HTR-8/SVneo (cell line): ENCODE measurements around the gene GRIN3A.
"Not testable (repeated sequence)": the region's sequence is repeated elsewhere in the genome, so short reads cannot be mapped to it uniquely, and the experiment has no call there.

Source experiments
- DNase-seq: peaks from one replicate; pipeline ENCODE4 v3.0.0; 2011; ENCODE audit warnings: low spot score, mixed read lengths; ENCODE audit not compliant: insufficient read length
- FAIRE-seq: peaks from 2 replicates; lab custom pipeline; 2011; peaks lifted over from hg19 to GRCh38; lab: Jason Lieb, UNC

Gene GRIN3A

GRCh38 chr9:101636247-101636646 is 102.2 kb downstream of the GRIN3A start:
- no peak for FAIRE-seq
- no peak for DNase-seq

- DNase-seq (no peak), FAIRE-seq (no peak)
These were observed 103.0 kb downstream of the GRIN3A start for GRCh38 chr9:101635473-101635872.

GRCh38 chr9:101634741-101635409 is 103.6 kb downstream of the GRIN3A start:
- DNase-seq (no peak), FAIRE-seq (no peak)

GRCh38 chr9:101632611-101633010 is 105.8 kb downstream of the GRIN3A start:
- FAIRE-seq (no peak), DNase-seq (no peak)

GRCh38 chr9:101631892-101632291 is 106.6 kb downstream of the GRIN3A start:
- no peak for DNase-seq
- FAIRE-seq = no peak

- DNase-seq (no peak), FAIRE-seq (no peak)
These were observed 108.8 kb downstream of the GRIN3A start for GRCh38 chr9:101629636-101630035.

- no peak for DNase-seq
- no peak for FAIRE-seq
These were observed 110.3 kb downstream of the GRIN3A start for GRCh38 chr9:101628173-101628572.

GRCh38 chr9:101626295-101626694 is 112.2 kb downstream of the GRIN3A start:
- DNase-seq (no peak), FAIRE-seq (no peak)

GRCh38 chr9:101625876-101626275 is 112.6 kb downstream of the GRIN3A start:
- FAIRE-seq (no peak), DNase-seq (no peak)

GRCh38 chr9:101620452-101620851 is 118.0 kb downstream of the GRIN3A start:
- FAIRE-seq (no peak), DNase-seq (no peak)

GRCh38 chr9:101618698-101619097 is 119.7 kb downstream of the GRIN3A start:
- FAIRE-seq = no peak
- DNase-seq = no peak

GRCh38 chr9:101605547-101605946 is 132.9 kb downstream of the GRIN3A start:
- DNase-seq = no peak
- no peak for FAIRE-seq

GRCh38 chr9:101604296-101604695 is 134.2 kb downstream of the GRIN3A start:
- DNase-seq (no peak), FAIRE-seq (no peak)

GRCh38 chr9:101601904-101602765 is 136.3 kb downstream of the GRIN3A start:
- no peak for FAIRE-seq
- DNase-seq = peak; percentile 46

- FAIRE-seq (no peak), DNase-seq (no peak)
These were observed 143.7 kb downstream of the GRIN3A start, which contains the start of gene PPP3R2 for GRCh38 chr9:101594796-101595195. PPP3R2 (minus strand) TSS chr9:101594969; CDS start chr9:101594921, 48 bp downstream.

GRCh38 chr9:101593345-101593744 is 145.1 kb downstream of the GRIN3A start:
- FAIRE-seq (no peak), DNase-seq (no peak)

GRCh38 chr9:101592788-101593187 is 145.7 kb downstream of the GRIN3A start:
- DNase-seq = no peak
- FAIRE-seq = no peak

- DNase-seq (no peak), FAIRE-seq (no peak)
These were observed 146.5 kb downstream of the GRIN3A start for GRCh38 chr9:101591787-101592446.

- FAIRE-seq = no peak
- DNase-seq = no peak
These were observed 147.5 kb downstream of the GRIN3A start for GRCh38 chr9:101590901-101591300.

- DNase-seq = peak; percentile 42
- FAIRE-seq = not testable (repeated sequence)
These were observed 148.4 kb downstream of the GRIN3A start for GRCh38 chr9:101590074-101590473.
